GM21619 (cell line): ENCODE measurements around the gene SLC47A1.
"Not testable (repeated sequence)": the region's sequence is repeated elsewhere in the genome, so short reads cannot be mapped to it uniquely, and the experiment has no call there.

Experiments used
- ATAC-seq: cut with Tn5 transposase; IDR thresholded peaks from one replicate; pipeline ENCODE4 v1.9.1; 2021; ENCODE audit not compliant: unreplicated experiment

Gene SLC47A1

GRCh38 chr17:19533718-19534561, at the start of gene SLC47A1:
SLC47A1 (plus strand) TSS chr17:19533854; CDS start chr17:19533940, 86 bp downstream.
- no peak for ATAC-seq

- no peak for ATAC-seq
These were observed 47.8 kb upstream of the SLC47A1 start for GRCh38 chr17:19485800-19486340.

GRCh38 chr17:19486351-19487023, 47.2 kb upstream of the SLC47A1 start:
- ATAC-seq, result no peak

- ATAC-seq, result no peak
These were observed 46.5 kb upstream of the SLC47A1 start for GRCh38 chr17:19487024-19487600.

GRCh38 chr17:19492141-19492540, 41.5 kb upstream of the SLC47A1 start:
- ATAC-seq, result no peak

- no peak for ATAC-seq
These were observed 38.5 kb upstream of the SLC47A1 start for GRCh38 chr17:19494961-19495806.

- ATAC-seq, result no peak
These were observed 37.7 kb upstream of the SLC47A1 start for GRCh38 chr17:19495828-19496528.

GRCh38 chr17:19497624-19498023, 36.0 kb upstream of the SLC47A1 start:
- no peak for ATAC-seq

GRCh38 chr17:19501219-19501618, 32.4 kb upstream of the SLC47A1 start:
- no peak for ATAC-seq

- ATAC-seq, result no peak
These were observed 31.1 kb upstream of the SLC47A1 start for GRCh38 chr17:19502517-19502916.

- ATAC-seq, result not testable (repeated sequence)
These were observed 28.1 kb upstream of the SLC47A1 start for GRCh38 chr17:19505561-19505960.

- peak; percentile 72 for ATAC-seq
These were observed 25.7 kb upstream of the SLC47A1 start for GRCh38 chr17:19507775-19508576.

GRCh38 chr17:19508577-19508867, 25.1 kb upstream of the SLC47A1 start:
- ATAC-seq, result no peak

GRCh38 chr17:19509281-19509852, 24.3 kb upstream of the SLC47A1 start:
- not testable (repeated sequence) for ATAC-seq

- no peak for ATAC-seq
These were observed 22.8 kb upstream of the SLC47A1 start for GRCh38 chr17:19510903-19511302.

- no peak for ATAC-seq
These were observed 19.7 kb upstream of the SLC47A1 start for GRCh38 chr17:19513897-19514488.

GRCh38 chr17:19517699-19518098, 16.0 kb upstream of the SLC47A1 start:
- no peak for ATAC-seq

GRCh38 chr17:19519388-19520291, 14.0 kb upstream of the SLC47A1 start:
- ATAC-seq, result not testable (repeated sequence)
